HG02973 (cell line): ENCODE measurements around the gene COX14.
"Not testable (repeated sequence)": the region's sequence is repeated elsewhere in the genome, so short reads cannot be mapped to it uniquely, and the experiment has no call there.

ENCODE experiments used
- ATAC-seq: cut with Tn5 transposase; IDR thresholded peaks from one replicate; pipeline ENCODE4 v1.9.1; 2021; ENCODE audit warnings: moderate library complexity; ENCODE audit not compliant: unreplicated experiment

COX14 gene

GRCh38 chr12:50111693-50112455 is at the start of gene COX14:
Gene COX14 (plus strand): TSS chr12:50112236. CDS start chr12:50120044, 7,808 bp downstream.
- peak; percentile 74 for ATAC-seq

GRCh38 chr12:50062728-50063460 is 49.1 kb upstream of the COX14 start:
- ATAC-seq: no peak

- ATAC-seq: no peak
Observed at GRCh38 chr12:50065726-50066310, 46.2 kb upstream of the COX14 start.

GRCh38 chr12:50066402-50066801 is 45.6 kb upstream of the COX14 start:
- ATAC-seq: no peak

GRCh38 chr12:50069069-50069468 is 43.0 kb upstream of the COX14 start:
- no peak for ATAC-seq

GRCh38 chr12:50069539-50069938 is 42.5 kb upstream of the COX14 start:
- ATAC-seq: no peak

- ATAC-seq: no peak
Observed at GRCh38 chr12:50070314-50071060, 41.5 kb upstream of the COX14 start.

GRCh38 chr12:50072198-50072907 is 39.7 kb upstream of the COX14 start:
- ATAC-seq: no peak

GRCh38 chr12:50073206-50073605 is 38.8 kb upstream of the COX14 start:
- no peak for ATAC-seq

GRCh38 chr12:50073712-50074111 is 38.3 kb upstream of the COX14 start:
- ATAC-seq: no peak

GRCh38 chr12:50074936-50075807 is 36.9 kb upstream of the COX14 start:
- ATAC-seq: peak; percentile 71

- no peak for ATAC-seq
Observed at GRCh38 chr12:50075808-50076170, 36.2 kb upstream of the COX14 start.

- ATAC-seq: no peak
Observed at GRCh38 chr12:50077099-50077498, 34.9 kb upstream of the COX14 start.

- no peak for ATAC-seq
Observed at GRCh38 chr12:50078281-50078680, 33.8 kb upstream of the COX14 start.

- ATAC-seq: no peak
Observed at GRCh38 chr12:50079771-50080170, 32.3 kb upstream of the COX14 start.

GRCh38 chr12:50081096-50081808 is 30.8 kb upstream of the COX14 start:
- no peak for ATAC-seq

- no peak for ATAC-seq
Observed at GRCh38 chr12:50082644-50083043, 29.4 kb upstream of the COX14 start.

- no peak for ATAC-seq
Observed at GRCh38 chr12:50083301-50083700, 28.7 kb upstream of the COX14 start.

- ATAC-seq: not testable (repeated sequence)
Observed at GRCh38 chr12:50084409-50084774, 27.6 kb upstream of the COX14 start.
